GM13977 (cell line): Measurements from ENCODE around the gene GPAM.
A peak's percentile ranks its signal among the peaks of the same experiment; 100 is the strongest.
"Not testable (repeated sequence)": the region's sequence is repeated elsewhere in the genome, so short reads cannot be mapped to it uniquely, and the experiment has no call there.

Experiments used
- DNase-seq: peaks from one replicate; pipeline ENCODE4 v3.0.0; 2012; ENCODE audit warnings: low spot score
- CTCF ChIP-seq: IDR thresholded peaks from 2 replicates; pipeline ENCODE4 v1.5.1; 2012; ENCODE audit warnings: mild to moderate bottlenecking, control low read depth; ENCODE audit not compliant: insufficient read depth; ENCODE audit errors: extremely low read depth, missing control alignments
- in situ Hi-C: fragments of 300-500 bp; cut with MboI; formaldehyde crosslinking; loops from one replicate; pipeline ENCODE4 v1.12.0; 2022; ENCODE audit warnings: low sequenced_read_pairs, low pct_unique_long_range_greater_than_20kb, mixed read lengths, inconsistent platforms; ENCODE audit not compliant: unreplicated experiment

GPAM gene

GRCh38 chr10:112183329-112184051, at the start of gene GPAM:
TSS of gene GPAM (minus strand) at chr10:112183765. CDS start at chr10:112181784, 1,981 bp downstream.
- DNase-seq, result peak; percentile 92
- in situ Hi-C loops, result loop anchor here (25.0 kb wide), 1 partner anchor 254 kb away; the partner anchor contains the start of genes VTI1A and ZDHHC6
- no peak for TF ChIP-seq CTCF

- no peak for DNase-seq
- in situ Hi-C loops, result no loop called here
These were observed 49.1 kb upstream of the GPAM start for GRCh38 chr10:112232670-112233069.

GRCh38 chr10:112231602-112232400, 48.2 kb upstream of the GPAM start:
- no peak for DNase-seq
- TF ChIP-seq CTCF, result no peak
- in situ Hi-C loops, result no loop called here

More at GRCh38 chr10:112232670-112233069, 49.1 kb upstream of the GPAM start:
- TF ChIP-seq CTCF, result no peak

- DNase-seq, result no peak
- no peak for TF ChIP-seq CTCF
- in situ Hi-C loops, result no loop called here
These were observed 46.9 kb upstream of the GPAM start for GRCh38 chr10:112230325-112230988.

- in situ Hi-C loops, result no loop called here
- no peak for TF ChIP-seq CTCF
- no peak for DNase-seq
These were observed 46.3 kb upstream of the GPAM start for GRCh38 chr10:112229901-112230300.

- in situ Hi-C loops, result no loop called here
- no peak for DNase-seq
- TF ChIP-seq CTCF, result no peak
These were observed 45.5 kb upstream of the GPAM start for GRCh38 chr10:112229096-112229495.

GRCh38 chr10:112228366-112229088, 45.0 kb upstream of the GPAM start:
- in situ Hi-C loops, DNase-seq: not testable (repeated sequence)
